Raji (cell line): ENCODE data around the gene TOP3B.

Source experiments
- POLR2A ChIP-seq: IDR thresholded peaks from 2 replicates; pipeline ENCODE4 v1.6.1; 2011; ENCODE audit warnings: low read depth, low read length, control low read depth; ENCODE audit not compliant: insufficient read depth

Gene TOP3B, protein sequence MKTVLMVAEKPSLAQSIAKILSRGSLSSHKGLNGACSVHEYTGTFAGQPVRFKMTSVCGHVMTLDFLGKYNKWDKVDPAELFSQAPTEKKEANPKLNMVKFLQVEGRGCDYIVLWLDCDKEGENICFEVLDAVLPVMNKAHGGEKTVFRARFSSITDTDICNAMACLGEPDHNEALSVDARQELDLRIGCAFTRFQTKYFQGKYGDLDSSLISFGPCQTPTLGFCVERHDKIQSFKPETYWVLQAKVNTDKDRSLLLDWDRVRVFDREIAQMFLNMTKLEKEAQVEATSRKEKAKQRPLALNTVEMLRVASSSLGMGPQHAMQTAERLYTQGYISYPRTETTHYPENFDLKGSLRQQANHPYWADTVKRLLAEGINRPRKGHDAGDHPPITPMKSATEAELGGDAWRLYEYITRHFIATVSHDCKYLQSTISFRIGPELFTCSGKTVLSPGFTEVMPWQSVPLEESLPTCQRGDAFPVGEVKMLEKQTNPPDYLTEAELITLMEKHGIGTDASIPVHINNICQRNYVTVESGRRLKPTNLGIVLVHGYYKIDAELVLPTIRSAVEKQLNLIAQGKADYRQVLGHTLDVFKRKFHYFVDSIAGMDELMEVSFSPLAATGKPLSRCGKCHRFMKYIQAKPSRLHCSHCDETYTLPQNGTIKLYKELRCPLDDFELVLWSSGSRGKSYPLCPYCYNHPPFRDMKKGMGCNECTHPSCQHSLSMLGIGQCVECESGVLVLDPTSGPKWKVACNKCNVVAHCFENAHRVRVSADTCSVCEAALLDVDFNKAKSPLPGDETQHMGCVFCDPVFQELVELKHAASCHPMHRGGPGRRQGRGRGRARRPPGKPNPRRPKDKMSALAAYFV

DNA sequence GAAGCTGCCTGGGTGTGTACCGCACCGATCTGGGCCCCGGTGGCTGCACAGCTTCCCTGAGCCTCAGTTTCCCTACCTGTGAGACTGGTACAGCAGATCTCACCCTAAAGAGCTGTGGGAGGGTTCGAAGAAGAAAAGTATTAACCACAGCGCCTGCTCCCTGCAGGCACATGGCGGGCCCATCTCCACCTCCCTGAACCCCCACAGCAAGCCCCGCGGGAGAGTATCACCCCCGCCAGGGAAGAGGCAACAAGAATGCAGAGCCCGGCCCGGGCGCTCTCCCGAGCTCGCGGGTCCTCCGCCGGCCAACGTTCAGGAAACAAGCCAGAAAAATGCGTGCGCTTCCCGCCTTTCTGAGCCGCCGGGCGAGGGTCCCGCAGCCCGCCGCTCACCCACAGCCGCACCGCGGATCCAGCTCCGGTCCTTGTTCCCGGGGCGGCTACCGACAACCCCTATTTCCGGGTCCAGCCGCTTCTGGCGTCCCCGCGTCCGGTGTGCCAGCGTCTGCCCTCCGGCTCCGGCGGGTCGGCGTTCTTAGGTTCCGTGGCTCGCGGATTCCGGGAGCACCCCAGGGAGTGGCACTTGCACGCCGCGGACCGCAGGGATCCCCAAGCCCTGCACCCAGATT is at the start of gene TOP3B:
TOP3B (minus strand) TSS at position 450 of the 628 bp plus-strand sequence. CDS start 7,078 bp downstream, outside the sequence.
- peak; percentile 93 for TF ChIP-seq POLR2A

DNA sequence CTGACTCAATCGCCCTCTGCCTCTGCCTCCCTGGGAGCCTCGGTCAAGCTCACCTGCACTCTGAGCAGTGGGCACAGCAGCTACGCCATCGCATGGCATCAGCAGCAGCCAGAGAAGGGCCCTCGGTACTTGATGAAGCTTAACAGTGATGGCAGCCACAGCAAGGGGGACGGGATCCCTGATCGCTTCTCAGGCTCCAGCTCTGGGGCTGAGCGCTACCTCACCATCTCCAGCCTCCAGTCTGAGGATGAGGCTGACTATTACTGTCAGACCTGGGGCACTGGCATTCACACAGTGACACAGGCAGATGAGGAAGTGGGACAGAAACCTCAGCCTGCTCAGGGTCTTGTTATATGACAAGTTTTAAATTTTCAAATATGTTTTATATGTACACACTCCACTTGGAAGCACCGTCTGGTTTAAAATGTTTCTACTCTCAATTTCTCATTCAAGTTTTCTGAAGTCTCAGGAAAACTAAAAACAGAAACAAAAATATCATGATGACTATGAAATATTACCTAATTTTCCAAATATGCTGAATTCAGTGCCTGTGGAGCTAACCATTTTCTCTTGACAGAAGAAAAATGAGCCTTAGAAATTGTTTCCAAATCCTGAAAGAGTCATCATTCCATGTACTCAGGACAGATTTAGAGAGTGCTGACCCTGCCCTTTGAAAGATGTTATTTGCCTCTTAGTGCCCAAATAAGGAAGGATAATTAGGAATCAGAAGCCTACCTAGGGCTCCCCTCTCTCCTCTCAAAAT is 48.8 kb upstream of the TOP3B start:
- peak; percentile 58 for TF ChIP-seq POLR2A

DNA sequence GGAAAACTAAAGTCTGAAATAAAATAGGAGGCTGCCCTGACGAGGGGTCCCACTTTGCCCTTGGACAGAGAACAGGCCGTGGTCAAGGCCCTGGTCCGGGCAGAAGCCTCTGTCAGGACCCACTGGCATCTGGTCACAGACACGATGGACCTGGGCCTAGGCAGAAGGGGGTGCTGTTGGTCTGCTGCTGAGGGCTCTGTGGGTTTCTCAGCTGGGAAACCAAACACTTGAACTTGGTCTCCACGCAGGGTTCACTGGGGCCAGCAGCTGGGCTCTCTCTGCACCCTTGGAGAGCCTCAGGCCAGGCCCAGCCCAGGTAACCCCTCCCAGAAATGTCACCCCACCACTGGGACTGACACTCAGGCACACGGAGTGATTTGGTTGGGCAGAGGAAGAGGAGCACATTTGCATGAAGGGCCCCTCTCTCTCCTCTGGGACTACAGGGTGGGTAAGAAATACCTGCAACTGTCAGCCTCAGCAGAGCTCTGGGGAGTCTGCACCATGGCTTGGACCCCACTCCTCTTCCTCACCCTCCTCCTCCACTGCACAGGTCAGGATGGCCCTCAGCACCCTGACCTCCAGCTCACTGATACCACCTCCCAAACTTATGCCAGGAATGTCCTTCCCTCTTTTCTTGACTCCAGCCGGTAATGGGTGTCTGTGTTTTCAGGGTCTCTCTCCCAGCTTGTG is 48.1 kb upstream of the TOP3B start:
- TF ChIP-seq POLR2A, result peak; percentile 100

DNA sequence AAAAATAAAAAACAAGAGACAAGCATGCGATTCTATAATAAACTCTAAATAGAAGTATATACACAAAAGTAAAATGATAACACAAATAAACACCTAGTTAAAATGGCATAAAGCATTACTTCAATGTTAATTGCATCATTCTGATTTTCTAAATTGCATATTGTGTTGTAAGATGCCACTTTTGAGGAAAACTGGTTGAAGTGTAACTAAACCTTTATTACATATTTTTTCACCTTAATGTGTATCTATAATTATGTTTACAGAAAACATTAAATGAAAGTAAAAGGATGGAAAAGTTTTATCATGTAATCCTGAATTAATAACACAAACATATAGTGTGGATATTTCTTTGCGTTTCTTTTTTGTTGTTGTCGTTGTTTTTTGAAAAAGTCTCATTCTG is 45.4 kb upstream of the TOP3B start:
- TF ChIP-seq POLR2A, result no peak

DNA sequence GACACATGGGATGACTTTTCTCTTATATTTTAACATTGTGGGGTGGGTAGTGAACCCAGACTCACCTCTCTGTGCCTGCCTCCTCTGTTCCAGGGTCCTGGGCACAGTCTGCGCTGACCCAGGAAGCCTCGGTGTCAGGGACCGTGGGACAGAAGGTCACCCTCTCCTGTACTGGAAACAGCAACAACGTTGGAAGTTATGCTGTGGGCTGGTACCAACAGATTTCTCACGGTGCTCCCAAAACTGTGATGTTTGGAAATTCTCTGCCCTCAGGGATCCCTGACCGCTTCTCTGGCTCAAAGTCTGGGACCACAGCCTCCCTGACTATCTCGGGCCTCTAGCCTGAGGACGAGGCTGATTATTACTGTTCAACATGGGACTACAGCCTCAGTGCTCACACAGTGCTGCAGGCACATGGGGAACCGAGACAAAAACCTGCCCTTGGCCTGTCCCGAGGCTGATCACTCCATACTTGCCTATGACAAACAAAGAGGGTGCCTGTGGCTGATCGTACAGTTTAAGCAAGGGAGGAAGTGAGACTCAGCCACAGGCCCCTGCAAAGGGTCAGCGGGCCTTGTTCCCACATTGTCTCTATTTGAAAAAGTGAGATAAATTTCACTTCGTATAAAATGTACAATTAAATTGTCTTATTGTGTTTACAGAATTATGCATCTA is 43.7 kb upstream of the TOP3B start:
- TF ChIP-seq POLR2A, result peak; percentile 1; the same call in 1 of the 2 replicates

DNA sequence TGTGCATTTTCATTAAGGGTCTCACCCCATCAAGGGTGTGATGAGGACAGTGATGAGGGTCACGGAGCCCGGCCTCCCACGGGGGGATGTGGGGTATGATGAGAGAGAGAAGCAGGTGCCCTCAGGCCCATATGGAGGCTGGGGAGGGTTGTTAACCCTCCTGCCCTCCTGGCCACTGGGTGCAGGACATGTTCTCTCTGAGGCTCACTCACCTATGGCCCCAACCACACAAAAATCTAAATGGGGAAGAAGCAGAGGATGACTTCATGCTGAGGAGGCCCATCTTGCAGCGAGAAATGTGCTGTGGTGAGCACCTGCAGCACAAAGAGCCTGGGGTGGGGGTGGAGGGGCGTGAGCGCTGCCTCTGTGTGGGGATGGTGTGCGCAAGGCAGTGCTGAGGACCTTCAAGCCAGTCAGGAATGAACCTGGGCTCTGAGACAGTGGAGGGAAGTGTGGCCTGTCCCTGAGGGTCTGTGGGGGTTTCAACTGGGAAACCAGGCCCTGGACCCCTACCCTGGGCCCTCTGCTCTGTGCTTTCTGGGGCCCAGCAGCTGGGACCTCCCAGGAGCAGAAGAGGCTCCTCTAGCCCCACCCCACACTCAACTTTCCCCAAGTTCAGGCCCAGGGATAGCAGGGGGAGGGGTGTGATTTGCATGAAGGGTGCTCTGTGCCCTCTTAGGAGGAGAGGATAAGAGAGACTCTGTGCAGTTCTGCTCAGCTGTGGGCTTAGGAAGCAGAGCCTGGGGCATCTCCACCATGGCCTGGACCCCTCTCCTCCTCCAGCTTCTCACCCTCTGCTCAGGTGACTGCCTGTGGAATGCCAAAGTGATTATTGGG is 43.0 kb upstream of the TOP3B start:
- peak; percentile 98 for TF ChIP-seq POLR2A

DNA sequence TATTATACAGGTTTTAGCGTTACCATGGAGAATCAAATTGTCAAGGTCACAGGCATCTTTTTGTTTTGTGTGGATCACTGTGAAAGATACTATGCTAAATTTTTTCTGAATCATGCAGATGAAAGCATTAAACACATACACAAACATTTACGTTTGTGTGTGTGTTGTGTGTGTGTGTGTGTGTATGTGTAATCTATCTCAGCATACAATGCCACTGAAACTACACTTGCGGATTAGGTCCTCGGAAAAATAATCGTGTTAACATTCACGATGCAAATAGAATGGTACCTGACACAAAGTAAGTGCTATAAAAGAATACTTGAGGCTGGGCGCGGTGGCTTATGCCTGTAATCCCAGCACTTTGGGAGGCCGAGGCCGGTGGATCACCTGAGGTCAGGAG is 41.9 kb upstream of the TOP3B start:
- no peak for TF ChIP-seq POLR2A

DNA sequence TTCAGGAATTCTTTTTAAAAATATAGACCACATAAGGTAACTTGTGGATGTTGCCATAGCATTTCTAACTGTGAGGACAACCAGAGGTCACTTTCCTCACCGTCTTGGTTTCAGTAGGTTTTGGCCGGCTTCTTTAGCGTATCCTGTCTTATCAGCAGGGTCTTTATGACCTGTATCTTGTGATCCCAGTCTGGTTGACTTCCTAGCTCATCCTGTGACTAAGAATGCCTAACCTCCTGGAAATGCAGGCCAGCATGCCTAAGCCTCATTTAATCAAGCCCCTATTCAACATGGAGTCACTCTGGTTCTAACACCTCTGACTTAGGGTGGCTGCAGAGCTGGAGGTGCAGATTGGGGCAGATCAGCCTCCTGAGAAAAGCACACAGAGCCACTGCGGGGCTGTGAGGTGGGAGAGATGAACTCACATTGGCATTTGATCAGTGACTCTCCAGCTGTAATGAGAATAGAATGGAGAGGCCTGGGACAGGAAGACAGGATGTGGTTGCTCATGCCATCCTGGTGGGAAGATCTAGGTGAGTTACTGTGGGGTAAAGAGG is 41.1 kb upstream of the TOP3B start:
- TF ChIP-seq POLR2A, result no peak

DNA sequence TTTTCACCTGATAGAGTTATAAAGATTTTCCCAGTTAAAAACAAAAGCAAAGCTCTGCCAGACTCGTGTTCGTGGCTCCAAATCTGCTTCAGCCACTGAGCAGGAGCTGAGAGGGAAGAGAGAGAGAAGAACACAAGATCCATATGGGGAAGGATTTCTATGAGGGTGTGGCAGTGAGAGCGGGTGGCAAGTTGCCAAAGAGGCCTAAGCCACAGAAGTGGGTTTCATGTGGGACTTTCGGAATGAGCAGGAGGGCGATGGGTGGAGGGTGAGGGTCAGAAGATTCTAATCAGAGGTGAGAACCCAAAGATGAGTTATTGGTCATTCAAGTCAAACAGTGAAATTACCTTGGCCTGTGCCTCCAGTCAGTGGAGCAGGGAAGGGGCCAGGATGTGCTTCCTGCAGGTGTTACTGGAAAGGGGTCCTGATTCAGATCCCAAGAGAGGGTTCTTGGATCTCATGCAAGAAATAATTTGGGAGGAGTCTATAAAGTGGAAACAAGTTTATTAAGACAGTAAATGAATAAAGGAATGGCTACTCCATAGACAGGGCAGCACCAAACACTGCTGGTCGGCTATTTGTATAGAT is 40.5 kb upstream of the TOP3B start:
- TF ChIP-seq POLR2A, result no peak

DNA sequence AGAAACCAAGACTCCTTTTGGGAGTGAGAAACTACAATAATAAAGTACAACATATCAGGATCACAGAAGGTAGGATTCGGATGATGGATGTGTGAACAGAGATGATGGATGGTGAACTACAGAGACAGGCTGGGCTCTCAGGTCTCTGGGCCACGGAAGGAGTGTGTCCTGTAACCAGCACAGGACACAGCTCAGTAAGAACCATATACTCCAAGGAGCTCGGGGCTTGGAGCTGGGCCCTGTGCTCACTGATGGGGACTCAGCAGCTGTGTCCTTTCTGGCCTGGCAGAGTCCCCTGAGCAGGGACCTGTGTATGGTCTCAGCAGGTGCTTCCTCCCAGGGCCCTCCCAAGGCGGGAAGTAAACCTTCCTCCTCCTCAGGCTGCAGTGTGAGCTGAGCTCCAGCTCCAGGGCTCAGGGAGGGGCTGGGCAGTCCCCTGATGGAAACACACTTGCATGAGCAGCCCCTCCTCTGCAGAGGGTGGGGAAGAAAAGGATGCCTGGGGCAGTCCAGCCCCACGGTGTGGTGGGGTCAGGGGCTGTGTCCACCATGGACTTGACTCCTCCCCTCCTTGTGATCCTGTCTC is 39.8 kb upstream of the TOP3B start:
- TF ChIP-seq POLR2A, result no peak

DNA sequence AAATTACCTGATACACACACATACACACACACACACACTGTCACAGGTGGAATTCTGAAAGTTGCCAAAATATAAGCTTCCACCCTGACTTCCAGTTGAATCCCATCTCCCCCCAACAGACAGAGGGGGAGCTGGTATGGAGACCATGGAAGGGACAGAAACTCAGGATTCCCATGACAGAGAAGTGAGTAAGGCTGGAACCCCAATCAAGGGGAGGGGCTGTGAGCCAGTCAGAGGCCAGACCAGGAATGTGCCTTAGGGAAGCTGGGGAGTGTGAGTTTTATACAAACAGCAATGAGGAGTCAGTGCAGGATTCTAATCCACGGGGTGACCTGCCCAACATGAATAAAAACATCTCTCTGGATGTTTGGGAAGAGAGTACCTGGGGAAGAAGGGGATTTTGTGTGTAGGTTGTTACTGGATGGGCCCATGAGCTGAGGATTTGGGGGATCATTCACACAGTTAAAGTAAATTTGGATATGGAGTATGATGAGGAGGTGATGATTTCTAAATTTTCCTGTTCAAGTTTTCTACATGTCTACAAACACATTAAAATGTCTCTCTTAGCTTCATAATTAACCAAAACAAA is 38.7 kb upstream of the TOP3B start:
- TF ChIP-seq POLR2A, result no peak
